Heart left ventricle (tissue), 13 donors: ENCODE measurements around the gene AGBL3.

Experiments used
- CTCF ChIP-seq, 12 donors: fragments of 200-600 bp; sonication (generic) in 4 of 12; IDR thresholded peaks; one replicate each; pipeline versions ENCODE4 v1.5.0 to v1.8.0; 2018 to 2022; ENCODE audit warnings: antibody characterized with exemption in 12 of 12, mild to moderate bottlenecking in 5 of 12
- POLR2A ChIP-seq, 2 donors: fragments of 450-650 bp; IDR thresholded peaks; one replicate each; pipeline ENCODE4 v1.6.1; 2017; ENCODE audit warnings: antibody characterized with exemption in 2 of 2, mild to moderate bottlenecking in 2 of 2, moderate library complexity in 2 of 2
- donor health status: ischemic (EF 13 %, LVEDD 7.1; RV severe dilation, severe dysfunction).
- donor health status: DM: no; HTN: yes; CAD: no.
- donor health status: DM: no; HTN: no; CAD: no.
- donor health status: ischemic (EF 25% LVEDD 6.9; RV normal size, moderate dysfunction).
- donor health status: ischemic (EF 25% LVEDD 5.7; RV mildly dilated, moderate dysfunction).
- donor health status: ischemic (EF 35%, LVEDD 5.7; RV mildly dilated, moderate dysfunction).
- donor health status: nonischemic (EF 11% LVEDD 7.7; RV severe dilation, severe dysfunction).
- donor health status: DM: yes; HTN: yes; CAD: no.
- donor health status: PGD.
- donor health status: ischemic (EF 29% LVEDD 5.4; RV normal size, mild dysfunction).
- donor health status: nonischemic (EF 23%, LVEDD 6.1; RV moderate dilation, normal function).

GRCh38 chr7:135158141-135158655 lies 171.9 kb downstream of the AGBL3 start:
- no peak for TF ChIP-seq POLR2A (IDR thresholded peaks at IDR 0.05)
- TF ChIP-seq CTCF (IDR thresholded peaks at IDR 0.05): no peak
